Panc1 (cell line): ENCODE results near the gene SUGCT.

Experiments used
- CTCF ChIP-seq: fragments of 450-650 bp; IDR thresholded peaks from 2 replicates; pipeline ENCODE4 v1.5.1; 2017; ENCODE audit warnings: mild to moderate bottlenecking
- POLR2AphosphoS5 ChIP-seq: IDR thresholded peaks from 2 replicates; pipeline ENCODE4 v1.6.1; 2012; ENCODE audit warnings: mild to moderate bottlenecking, low read depth, low read length, moderate library complexity
- REST ChIP-seq, 2 experiments: IDR thresholded peaks; 2 replicates each; pipeline ENCODE4 v1.6.1; 2011 to 2012; ENCODE audit warnings: low read depth in 2 of 2, control low read depth in 1 of 2, low read length in 1 of 2, mild to moderate bottlenecking in 1 of 2, moderate library complexity in 1 of 2; ENCODE audit not compliant: insufficient read depth in 1 of 2
- SIN3A ChIP-seq: IDR thresholded peaks from 2 replicates; pipeline ENCODE4 v1.6.1; 2012; ENCODE audit warnings: low read depth, mild to moderate bottlenecking, low read length, moderate library complexity, borderline replicate concordance; ENCODE audit not compliant: insufficient read depth
- TCF7L2 ChIP-seq: IDR thresholded peaks from 2 replicates; pipeline ENCODE4 v1.6.1; 2011; ENCODE audit warnings: mild to moderate bottlenecking, low read depth, low read length, inconsistent platforms

DNA sequence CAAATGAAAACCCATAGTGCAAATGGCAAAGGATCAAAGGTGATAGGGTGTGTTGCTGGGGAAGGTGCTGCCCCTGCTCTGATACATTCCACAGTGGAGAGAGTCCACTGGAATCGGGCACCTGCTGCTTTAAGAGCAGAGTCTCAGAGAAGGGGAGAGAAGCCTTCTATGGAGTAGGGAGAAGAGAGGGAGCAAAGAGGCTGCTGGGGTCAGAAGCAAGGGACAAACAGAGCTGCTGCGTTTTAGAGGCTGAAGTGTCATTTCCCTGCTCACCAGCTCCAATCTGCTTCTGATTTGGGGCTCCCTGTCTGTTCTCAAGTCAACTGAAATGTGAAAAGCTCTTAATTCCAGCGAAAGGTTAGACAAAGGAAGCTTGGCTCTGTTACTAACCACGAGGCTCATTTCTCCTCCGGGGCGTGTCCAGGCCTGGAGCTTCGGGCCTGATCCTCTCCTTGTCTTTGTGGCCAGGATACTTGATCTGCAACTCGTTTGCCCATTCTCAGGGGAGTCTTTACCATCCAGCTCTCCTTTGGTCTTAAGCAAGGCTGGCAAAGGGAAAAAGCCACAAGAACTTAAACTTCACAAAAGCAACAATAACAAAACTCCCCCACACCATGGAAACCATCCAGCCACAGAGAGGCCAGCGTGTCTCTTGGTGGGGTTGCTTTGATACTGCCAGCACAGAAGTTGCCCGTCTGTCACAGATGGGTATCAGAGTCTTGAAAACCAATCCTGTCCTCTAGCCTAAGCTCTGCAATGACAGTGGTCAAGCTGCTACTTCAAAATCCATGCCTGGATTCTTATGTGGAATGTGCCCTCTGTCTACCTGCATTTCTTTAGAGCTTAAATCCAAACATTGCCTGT is 692.6 kb downstream of the SUGCT start:
- TF ChIP-seq CTCF: no peak
- no peak for TF ChIP-seq POLR2AphosphoS5
- no peak for TF ChIP-seq REST (IDR thresholded peaks at IDR 0.05; ENCODE audit: insufficient read depth in 1 of 2, low read depth in 2 of 2, low read length in 1 of 2)
- no peak for TF ChIP-seq SIN3A
- TF ChIP-seq TCF7L2: no peak
